ENCODE measurements around the gene PNCK.
"Not testable (repeated sequence)": the region's sequence is repeated elsewhere in the genome, so short reads cannot be mapped to it uniquely, and the experiment has no call there.

Gene PNCK

GRCh38 chrX:153673428-153674218, at the start of gene PNCK:
PNCK (minus strand) TSS chrX:153673813; CDS start chrX:153673076, 737 bp downstream.
- DNase-seq (ENCODE audit: low read depth in 2 of 2) = no peak

GRCh38 chrX:153722704-153723350, 49.2 kb upstream of the PNCK start:
- no peak for DNase-seq (ENCODE audit: low read depth in 2 of 2)

DNA sequence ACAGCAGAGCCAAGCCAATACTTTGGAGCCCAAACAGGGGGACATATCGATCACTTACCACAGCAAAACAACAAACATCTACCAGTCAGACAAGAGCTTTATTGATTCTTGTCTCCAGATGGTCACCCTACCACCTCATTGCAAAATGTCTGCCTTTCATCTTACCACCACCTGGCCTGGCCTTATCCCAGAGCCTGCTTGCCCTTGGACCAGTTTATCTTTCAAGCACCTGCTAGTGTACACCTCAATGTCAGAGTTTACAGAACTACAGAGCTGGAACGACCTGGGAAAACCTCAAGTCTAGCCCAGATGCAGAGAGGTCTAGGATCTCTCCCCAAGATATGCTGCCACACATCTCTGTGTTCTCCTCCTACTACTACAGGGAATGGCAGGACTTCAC, 46.1 kb upstream of the PNCK start:
- no peak for DNase-seq (ENCODE audit: low read depth in 2 of 2)

DNA sequence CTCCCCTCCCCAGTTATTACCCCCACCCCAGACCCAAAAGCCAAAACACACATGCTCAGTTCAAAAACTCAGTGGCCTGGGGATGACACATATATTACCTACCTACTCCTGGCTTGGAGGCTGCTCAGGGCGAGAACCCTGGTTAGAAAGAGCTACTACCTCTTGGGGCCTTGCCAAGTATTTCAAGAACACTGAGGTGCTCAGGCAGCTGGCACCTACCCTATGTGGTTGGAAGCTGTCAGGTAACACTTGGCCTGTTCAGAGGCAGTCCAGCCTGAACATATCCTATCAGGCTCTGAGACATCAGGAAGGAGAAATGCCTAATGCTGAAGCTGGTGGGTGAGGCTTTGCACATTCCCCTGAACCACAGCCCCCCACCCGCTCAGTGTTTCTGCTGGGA, 45.6 kb upstream of the PNCK start:
- no peak for DNase-seq (ENCODE audit: low read depth in 2 of 2)

DNA sequence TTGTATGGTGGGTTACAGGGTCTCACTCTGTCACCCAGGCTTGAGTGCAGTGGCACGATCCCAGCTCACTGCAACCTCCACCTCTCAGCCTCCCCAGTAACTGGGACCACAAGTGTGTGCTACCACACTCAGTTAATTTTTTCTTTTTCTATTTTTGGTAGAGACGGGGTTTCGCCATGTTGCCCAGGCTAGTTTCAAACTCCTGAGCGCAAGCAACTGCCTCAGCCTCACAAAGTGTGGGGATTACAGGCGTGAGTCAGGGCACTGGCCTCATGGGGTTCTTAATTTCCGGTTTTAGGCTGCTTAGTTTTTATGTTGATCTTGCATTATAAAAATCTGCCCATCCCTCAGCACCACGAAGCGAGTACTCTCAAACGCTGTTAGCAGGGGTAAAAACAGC, 43.8 kb upstream of the PNCK start:
- DNase-seq (ENCODE audit: low read depth in 2 of 2) = no peak

- DNase-seq (ENCODE audit: low read depth in 2 of 2) = no peak
These were observed 40.6 kb upstream of the PNCK start for GRCh38 chrX:153714256-153714655.

DNA sequence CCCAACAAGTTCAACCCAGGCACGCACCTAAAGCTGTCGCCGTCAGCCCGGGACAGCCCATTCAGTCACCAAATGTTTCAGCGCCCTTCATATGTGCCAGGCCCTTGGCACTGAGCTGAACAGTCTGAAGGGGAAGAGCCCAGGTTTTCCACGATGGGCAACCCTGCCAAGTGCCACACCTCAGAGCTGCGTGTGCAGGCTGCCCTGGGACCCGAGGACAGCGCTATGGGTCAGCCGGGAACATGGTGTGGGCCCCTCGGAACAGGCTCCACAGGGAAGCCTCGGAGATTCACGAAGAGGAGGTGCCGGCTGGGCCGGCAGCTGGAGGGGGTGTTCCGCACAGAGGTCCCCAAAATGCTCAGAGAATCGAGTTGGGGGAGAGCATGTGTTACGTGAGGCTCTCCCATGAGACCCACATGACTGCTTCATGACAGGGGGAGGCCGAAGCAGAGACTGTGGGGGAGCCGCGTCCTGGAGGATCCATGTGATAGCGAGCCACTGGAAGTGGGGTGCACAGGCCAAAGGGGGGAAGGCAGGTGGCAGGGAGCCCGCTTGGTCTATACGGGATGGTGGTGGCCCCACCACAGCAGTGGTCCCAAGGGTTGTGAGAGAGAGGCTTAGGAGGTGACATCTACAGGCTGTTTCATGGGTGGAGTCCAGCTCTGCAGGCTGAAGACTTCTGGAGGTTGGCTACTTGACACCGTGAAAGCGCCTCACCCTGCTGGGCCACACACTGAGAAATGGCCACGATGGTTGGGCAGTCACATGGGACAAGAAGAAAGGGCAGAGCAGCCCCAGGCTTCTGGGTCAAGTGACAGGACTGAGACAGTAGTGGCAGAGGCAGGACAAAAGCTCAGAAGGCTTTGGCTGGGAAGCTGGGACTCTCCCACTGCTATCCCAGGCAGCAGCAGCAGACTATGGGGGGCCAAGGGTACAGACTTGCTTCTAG, 36.4 kb upstream of the PNCK start:
- no peak for DNase-seq (ENCODE audit: low read depth in 2 of 2)

DNA sequence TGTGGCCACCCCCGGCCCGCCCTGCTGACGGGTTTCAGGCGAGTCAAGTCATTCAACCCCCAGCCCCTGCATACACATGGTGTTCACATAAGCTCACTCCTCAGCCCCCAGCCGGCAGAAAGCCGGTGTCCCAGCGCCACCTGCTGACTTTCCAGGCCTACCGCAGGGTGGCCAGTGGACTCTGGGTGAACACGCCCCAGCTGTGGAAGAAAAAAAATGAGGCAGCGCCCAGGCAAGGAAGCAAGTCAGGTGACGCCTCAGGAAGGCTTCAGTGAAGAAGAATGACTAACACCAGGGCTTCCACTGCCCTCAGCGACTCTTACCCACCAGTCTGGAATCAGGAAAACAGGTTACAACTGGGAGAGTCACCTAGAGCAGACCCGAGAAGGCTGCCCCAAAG, 34.8 kb upstream of the PNCK start:
- DNase-seq (ENCODE audit: low read depth in 2 of 2) = no peak

GRCh38 chrX:153707406-153707805, 33.8 kb upstream of the PNCK start:
- DNase-seq (ENCODE audit: low read depth in 2 of 2) = no peak

DNA sequence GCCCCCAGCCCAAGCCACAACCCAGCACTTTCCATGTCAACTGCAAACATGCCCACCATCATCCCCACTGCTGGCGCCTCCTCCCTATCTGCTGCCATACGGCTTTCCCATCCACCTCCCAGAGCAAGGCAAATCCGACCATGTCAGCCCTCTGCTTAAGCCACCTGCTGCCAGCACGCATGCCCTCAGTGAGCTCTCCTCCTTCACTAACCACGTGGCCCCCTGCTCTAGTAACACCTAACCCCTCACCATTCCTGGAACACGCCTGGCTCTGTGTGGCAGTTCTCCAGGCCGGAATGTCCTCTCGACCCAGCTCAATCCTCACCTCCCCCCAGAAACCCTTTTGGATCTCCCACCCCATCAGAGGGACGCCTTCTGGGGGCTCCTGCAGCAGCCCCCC, 33.2 kb upstream of the PNCK start:
- DNase-seq (ENCODE audit: low read depth in 2 of 2) = no peak

- not testable (repeated sequence) for DNase-seq (ENCODE audit: low read depth in 2 of 2)
These were observed 31.9 kb upstream of the PNCK start for GRCh38 chrX:153705403-153706060.

DNA sequence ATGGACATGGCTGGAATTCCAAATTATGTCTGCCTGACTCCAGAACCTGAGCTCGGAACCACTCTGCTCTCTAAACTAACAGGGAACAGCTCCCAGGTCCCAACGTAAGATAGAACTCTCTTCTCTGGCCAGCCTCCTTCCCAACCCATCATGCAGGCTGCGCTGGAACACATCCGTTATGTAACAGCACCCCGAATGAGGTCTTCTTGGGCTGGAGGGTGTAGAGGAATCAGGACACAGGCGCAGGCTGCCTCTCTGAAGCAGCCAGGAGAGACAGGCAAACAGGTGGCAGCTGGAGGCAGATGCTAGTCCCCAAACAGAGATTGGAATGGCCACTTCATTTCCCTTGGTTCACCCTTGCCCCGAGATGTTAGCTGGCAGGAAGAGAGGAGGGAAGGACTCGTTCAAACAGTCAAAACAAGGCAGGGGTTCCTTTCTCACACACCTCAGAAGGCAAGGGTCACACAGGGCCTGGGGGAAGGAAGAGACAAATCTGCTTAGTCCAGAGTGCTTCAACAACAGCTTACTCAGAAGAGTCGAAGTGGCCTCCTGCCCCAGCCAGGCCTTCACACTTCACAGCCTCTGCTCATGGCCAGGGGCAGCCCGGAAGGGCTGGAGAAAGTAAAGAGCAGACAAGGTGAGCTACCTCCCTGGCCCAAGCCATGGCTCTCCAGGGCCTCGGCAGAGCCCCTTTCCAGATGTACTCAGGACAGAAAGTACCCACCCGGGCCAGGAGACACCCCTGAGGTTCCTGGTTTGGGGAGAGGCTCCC, 31.2 kb upstream of the PNCK start:
- DNase-seq (ENCODE audit: low read depth in 2 of 2) = not testable (repeated sequence)

GRCh38 chrX:153704021-153704526, 30.5 kb upstream of the PNCK start:
- no peak for DNase-seq (ENCODE audit: low read depth in 2 of 2)

GRCh38 chrX:153703036-153703370, 29.4 kb upstream of the PNCK start:
- DNase-seq (ENCODE audit: low read depth in 2 of 2) = no peak

- DNase-seq (ENCODE audit: low read depth in 2 of 2) = no peak
These were observed 28.9 kb upstream of the PNCK start for GRCh38 chrX:153702336-153703035.

DNA sequence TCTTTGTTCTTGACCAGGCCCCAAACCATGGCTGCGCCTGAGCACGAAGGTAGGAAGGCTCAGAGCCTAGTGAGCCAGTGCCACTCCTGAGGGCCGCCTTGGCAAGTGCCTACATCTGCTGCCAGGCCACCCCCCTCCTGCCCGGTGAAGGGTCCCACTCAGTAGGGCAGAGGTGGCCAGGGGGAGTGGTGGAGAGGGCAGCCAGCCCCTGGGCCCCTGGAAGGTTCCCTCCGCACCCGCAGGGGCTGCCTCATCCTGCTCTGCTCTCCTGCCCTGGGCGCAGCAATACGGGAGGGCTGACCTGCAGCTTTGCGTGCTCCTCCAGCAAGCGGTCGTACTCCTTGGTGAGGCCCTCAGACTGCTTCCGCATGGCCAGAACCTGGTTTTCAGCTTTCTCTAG, 28.1 kb upstream of the PNCK start:
- no peak for DNase-seq (ENCODE audit: low read depth in 2 of 2)

GRCh38 chrX:153700967-153701366, 27.4 kb upstream of the PNCK start:
- no peak for DNase-seq (ENCODE audit: low read depth in 2 of 2)

- DNase-seq (ENCODE audit: low read depth in 2 of 2) = no peak
These were observed 26.8 kb upstream of the PNCK start for GRCh38 chrX:153700376-153700945.

DNA sequence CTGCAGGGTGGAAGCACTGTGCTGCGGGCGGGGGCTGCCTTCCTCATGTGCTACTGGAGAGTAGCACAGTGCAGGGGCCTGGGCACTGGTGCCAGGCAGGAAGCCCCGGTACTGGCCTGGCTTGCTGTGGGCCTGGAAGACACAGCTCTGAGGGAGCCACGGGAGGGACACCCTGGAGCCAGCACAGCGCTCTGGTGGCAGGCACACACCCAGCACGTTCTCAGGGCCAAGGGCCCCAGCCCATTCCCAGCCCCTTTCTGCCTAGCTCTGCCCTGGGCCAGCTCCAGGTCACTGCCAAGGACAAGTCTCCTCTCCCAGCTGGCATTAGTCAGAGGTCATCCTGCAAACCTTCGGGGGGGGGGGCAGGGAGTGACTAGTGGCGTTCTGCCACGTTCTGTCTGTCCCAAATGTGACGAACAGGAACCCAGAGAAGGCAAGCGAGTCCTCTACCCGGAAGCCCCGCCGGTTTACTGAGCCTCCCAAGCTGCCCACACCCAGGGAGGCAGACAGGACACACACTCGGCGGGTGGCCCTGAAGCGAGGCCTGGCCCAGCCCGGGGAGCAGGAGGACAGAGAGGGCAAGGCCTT, 26.3 kb upstream of the PNCK start:
- DNase-seq (ENCODE audit: low read depth in 2 of 2) = not testable (repeated sequence)
